ENCODE results near the gene ADNP2.

DNA sequence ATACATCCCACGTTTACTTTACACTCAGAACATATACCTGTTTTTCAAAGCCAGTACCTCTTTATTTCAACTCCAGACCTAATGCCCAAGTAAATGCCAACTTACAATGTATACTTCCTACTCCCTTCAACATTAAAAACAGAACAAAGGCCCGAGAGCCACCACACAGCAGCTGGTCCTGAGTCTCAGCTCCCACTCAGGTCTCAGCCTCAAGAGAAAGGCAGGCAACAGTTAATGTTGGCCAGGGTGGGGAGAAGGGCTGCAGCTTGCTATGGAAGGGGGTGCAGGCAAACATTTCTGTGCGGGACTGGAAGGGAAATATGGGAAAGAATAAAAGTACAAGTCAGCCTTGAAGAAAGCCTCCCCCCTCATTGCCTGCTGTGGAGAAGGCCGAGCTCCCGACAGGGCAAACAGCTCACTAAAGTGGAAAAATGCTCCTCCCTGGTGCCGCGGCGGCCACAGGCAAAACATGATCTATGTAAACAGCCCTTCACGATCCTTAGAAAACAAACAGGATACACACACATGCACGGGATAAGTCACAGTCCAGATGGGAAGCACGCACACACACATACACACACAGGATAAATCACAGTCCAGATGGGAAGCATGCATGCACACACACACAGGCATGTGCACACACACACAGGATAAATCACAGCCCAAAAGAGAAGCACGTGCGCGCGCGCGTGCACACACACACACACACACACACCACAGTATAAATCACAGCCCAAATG is 67.4 kb downstream of the ADNP2 start:
- TF ChIP-seq, protein P1, sequence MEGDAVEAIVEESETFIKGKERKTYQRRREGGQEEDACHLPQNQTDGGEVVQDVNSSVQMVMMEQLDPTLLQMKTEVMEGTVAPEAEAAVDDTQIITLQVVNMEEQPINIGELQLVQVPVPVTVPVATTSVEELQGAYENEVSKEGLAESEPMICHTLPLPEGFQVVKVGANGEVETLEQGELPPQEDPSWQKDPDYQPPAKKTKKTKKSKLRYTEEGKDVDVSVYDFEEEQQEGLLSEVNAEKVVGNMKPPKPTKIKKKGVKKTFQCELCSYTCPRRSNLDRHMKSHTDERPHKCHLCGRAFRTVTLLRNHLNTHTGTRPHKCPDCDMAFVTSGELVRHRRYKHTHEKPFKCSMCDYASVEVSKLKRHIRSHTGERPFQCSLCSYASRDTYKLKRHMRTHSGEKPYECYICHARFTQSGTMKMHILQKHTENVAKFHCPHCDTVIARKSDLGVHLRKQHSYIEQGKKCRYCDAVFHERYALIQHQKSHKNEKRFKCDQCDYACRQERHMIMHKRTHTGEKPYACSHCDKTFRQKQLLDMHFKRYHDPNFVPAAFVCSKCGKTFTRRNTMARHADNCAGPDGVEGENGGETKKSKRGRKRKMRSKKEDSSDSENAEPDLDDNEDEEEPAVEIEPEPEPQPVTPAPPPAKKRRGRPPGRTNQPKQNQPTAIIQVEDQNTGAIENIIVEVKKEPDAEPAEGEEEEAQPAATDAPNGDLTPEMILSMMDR (IDR thresholded peaks at IDR 0.05; ENCODE audit: low read depth, low read length), result no peak
- TF ChIP-seq, protein P2, sequence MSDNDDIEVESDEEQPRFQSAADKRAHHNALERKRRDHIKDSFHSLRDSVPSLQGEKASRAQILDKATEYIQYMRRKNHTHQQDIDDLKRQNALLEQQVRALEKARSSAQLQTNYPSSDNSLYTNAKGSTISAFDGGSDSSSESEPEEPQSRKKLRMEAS (IDR thresholded peaks at IDR 0.05; ENCODE audit: low read depth, low read length), result no peak

Measured in NB4 (cell line).